HCT116 (cell line): ENCODE results near the gene DMRTC1.
"Not testable (repeated sequence)": the region's sequence is repeated elsewhere in the genome, so short reads cannot be mapped to it uniquely, and the experiment has no call there.

Experiments used
- CBX3 ChIP-seq: IDR thresholded peaks from 2 replicates; pipeline ENCODE4 v1.6.1; 2012; ENCODE audit warnings: low read depth
- EZH2 ChIP-seq: fragments of 200-600 bp; sonication (generic); IDR thresholded peaks from 2 replicates; pipeline ENCODE4 v1.6.1; 2017; ENCODE audit warnings: antibody characterized with exemption, mixed run types
- EZH2phosphoT487 ChIP-seq: fragments of 200-600 bp; IDR thresholded peaks from 2 replicates; pipeline ENCODE4 v1.6.1; 2018; ENCODE audit warnings: antibody characterized with exemption, borderline replicate concordance
- POLR2A ChIP-seq: IDR thresholded peaks from 2 replicates; pipeline ENCODE4 v1.7.0; 2011; ENCODE audit warnings: borderline replicate concordance; ENCODE audit not compliant: insufficient read depth, insufficient read length; ENCODE audit errors: extremely low read depth
- POLR2AphosphoS5 ChIP-seq: IDR thresholded peaks from 2 replicates; pipeline ENCODE4 v1.6.1; 2011; ENCODE audit warnings: mild to moderate bottlenecking, low read depth, low read length, moderate library complexity
- RAD21 ChIP-seq: IDR thresholded peaks from 2 replicates; pipeline ENCODE4 v1.6.1; 2012; ENCODE audit warnings: low read depth, mild to moderate bottlenecking
- SP1 ChIP-seq: IDR thresholded peaks from 2 replicates; pipeline ENCODE4 v1.6.1; 2012; ENCODE audit warnings: low read depth
- TCF7L2 ChIP-seq: IDR thresholded peaks from 2 replicates; pipeline ENCODE4 v1.7.0; 2011; ENCODE audit warnings: borderline replicate concordance, inconsistent platforms; ENCODE audit not compliant: insufficient read depth, insufficient read length; ENCODE audit errors: extremely low read depth
- TF ChIP-seq, protein P1 (sequence below), 3 experiments: fragments of 200-600 bp in 1 of 3; sonication (generic) in 1 of 3; IDR thresholded peaks in 2 of 3; conservative IDR thresholded peaks in 1 of 3; 2 replicates each; pipeline ENCODE4 v1.5.1; 2012 to 2017; ENCODE audit warnings: low read depth in 2 of 3, low read length in 2 of 3, antibody characterized with exemption in 1 of 3, borderline replicate concordance in 1 of 3, control low read depth in 1 of 3, mild to moderate bottlenecking in 1 of 3, mixed read lengths in 1 of 3, mixed run types in 1 of 3, moderate library complexity in 1 of 3; ENCODE audit not compliant: insufficient read depth in 1 of 3
- TF ChIP-seq, protein P2 (sequence below): IDR thresholded peaks from 2 replicates; pipeline ENCODE4 v1.6.1; 2012

DNA sequence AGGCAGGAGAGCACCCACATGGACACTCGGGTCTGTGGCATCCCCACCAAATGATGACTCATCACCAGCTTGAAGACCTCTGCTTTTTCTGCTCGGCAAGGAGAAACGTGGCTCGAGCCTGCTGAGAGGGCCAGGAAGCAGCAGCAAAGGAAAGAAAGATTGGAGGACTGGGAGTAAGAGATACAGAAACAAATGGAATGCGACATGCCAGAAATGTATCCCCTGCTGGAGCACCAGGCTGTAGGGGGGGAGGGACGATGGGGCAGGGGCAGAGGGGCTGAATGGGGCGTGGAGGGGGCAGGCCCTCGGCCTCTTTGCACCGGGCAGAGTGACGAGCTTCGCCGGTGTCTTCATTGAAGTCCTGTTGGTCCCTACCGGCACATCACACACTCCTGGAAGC is 31.3 kb downstream of the DMRTC1 start, which contains the start of gene FAM236C:
- not testable (repeated sequence) for TF ChIP-seq POLR2A, EZH2, TCF7L2, CBX3, EZH2phosphoT487, POLR2AphosphoS5, RAD21, SP1
- TF ChIP-seq, protein P1, sequence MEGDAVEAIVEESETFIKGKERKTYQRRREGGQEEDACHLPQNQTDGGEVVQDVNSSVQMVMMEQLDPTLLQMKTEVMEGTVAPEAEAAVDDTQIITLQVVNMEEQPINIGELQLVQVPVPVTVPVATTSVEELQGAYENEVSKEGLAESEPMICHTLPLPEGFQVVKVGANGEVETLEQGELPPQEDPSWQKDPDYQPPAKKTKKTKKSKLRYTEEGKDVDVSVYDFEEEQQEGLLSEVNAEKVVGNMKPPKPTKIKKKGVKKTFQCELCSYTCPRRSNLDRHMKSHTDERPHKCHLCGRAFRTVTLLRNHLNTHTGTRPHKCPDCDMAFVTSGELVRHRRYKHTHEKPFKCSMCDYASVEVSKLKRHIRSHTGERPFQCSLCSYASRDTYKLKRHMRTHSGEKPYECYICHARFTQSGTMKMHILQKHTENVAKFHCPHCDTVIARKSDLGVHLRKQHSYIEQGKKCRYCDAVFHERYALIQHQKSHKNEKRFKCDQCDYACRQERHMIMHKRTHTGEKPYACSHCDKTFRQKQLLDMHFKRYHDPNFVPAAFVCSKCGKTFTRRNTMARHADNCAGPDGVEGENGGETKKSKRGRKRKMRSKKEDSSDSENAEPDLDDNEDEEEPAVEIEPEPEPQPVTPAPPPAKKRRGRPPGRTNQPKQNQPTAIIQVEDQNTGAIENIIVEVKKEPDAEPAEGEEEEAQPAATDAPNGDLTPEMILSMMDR (IDR thresholded peaks at IDR 0.05 in 2 of 3, conservative IDR thresholded peaks at IDR 0.05 in 1 of 3; ENCODE audit: borderline replicate concordance in 1 of 3, insufficient read depth in 1 of 3, low read depth in 2 of 3, low read length in 2 of 3), result not testable (repeated sequence)
- TF ChIP-seq, protein P2, sequence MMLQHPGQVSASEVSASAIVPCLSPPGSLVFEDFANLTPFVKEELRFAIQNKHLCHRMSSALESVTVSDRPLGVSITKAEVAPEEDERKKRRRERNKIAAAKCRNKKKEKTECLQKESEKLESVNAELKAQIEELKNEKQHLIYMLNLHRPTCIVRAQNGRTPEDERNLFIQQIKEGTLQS, result not testable (repeated sequence)
